Neuronal stem cell (in vitro differentiated cells): Measurements from ENCODE around the gene SHROOM3.

Experiments
- DNase-seq: peaks from one replicate; pipeline ENCODE4 v3.0.0-alpha.2; 2013; ENCODE audit warnings: low spot score
- H2AFZ ChIP-seq: one replicate; pipeline ENCODE4 v1.6.1; 2013; ENCODE audit warnings: mild to moderate bottlenecking, low read length, inconsistent platforms
- H2AK5ac ChIP-seq: 2 replicates; pipeline ENCODE4 v1.6.1; 2013; ENCODE audit warnings: low read depth, mild to moderate bottlenecking, inconsistent platforms, low read length, moderate library complexity, mixed read lengths
- H2BK120ac ChIP-seq: 2 replicates; pipeline ENCODE4 v1.6.1; 2013; ENCODE audit warnings: low read depth, mild to moderate bottlenecking, inconsistent platforms, low read length, moderate library complexity, mixed read lengths
- H2BK12ac ChIP-seq: one replicate; pipeline ENCODE4 v1.6.1; 2013; ENCODE audit warnings: low read length, inconsistent platforms
- H2BK15ac ChIP-seq: 2 replicates; pipeline ENCODE4 v1.6.1; 2013; ENCODE audit warnings: mild to moderate bottlenecking, low read length, inconsistent platforms, mixed read lengths
- H2BK5ac ChIP-seq: one replicate; pipeline ENCODE4 v1.6.1; 2013; ENCODE audit warnings: inconsistent platforms, mild to moderate bottlenecking, low read length, moderate library complexity
- H3K14ac ChIP-seq: one replicate; pipeline ENCODE4 v1.6.1; 2013; ENCODE audit warnings: low read length, inconsistent platforms
- H3K18ac ChIP-seq: 2 replicates; pipeline ENCODE4 v1.6.1; 2013; ENCODE audit warnings: low read length, inconsistent platforms
- H3K23ac ChIP-seq: 2 replicates; pipeline ENCODE4 v1.6.1; 2013; ENCODE audit warnings: low read depth, mild to moderate bottlenecking, mixed read lengths, low read length, inconsistent platforms; ENCODE audit not compliant: poor library complexity
- H3K27ac ChIP-seq: replicated peaks from 3 replicates; pipeline ENCODE4 v1.5.1; 2013; ENCODE audit warnings: low read length, inconsistent platforms
- H3K27me3 ChIP-seq, 3 experiments: 2 replicates each; pipeline ENCODE4 v1.6.1; 2013; ENCODE audit warnings: low read length in 3 of 3, mild to moderate bottlenecking in 2 of 3, inconsistent platforms in 1 of 3, low read depth in 1 of 3, mixed read lengths in 1 of 3, moderate library complexity in 1 of 3; ENCODE audit not compliant: control insufficient read depth in 3 of 3, insufficient read depth in 3 of 3
- H3K36me3 ChIP-seq, 2 donors: replicated peaks in 1 of 2; 2 replicates each; pipeline ENCODE4 v1.6.1; 2013; ENCODE audit warnings: low read length in 2 of 2; ENCODE audit not compliant: control insufficient read depth in 2 of 2, insufficient read depth in 2 of 2
- H3K4ac ChIP-seq: 2 replicates; pipeline ENCODE4 v1.6.1; 2013; ENCODE audit warnings: inconsistent platforms, mild to moderate bottlenecking, low read length, moderate library complexity
- H3K4me1 ChIP-seq, 2 donors: 1 replicate in 1 of 2; 2 replicates in 1 of 2; pipeline ENCODE4 v1.6.1; 2013; ENCODE audit warnings: low read length in 2 of 2, low read depth in 1 of 2; ENCODE audit not compliant: control insufficient read depth in 2 of 2, insufficient read depth in 1 of 2
- H3K4me2 ChIP-seq: one replicate; pipeline ENCODE4 v1.6.1; 2013; ENCODE audit warnings: mild to moderate bottlenecking, low read length, inconsistent platforms; ENCODE audit not compliant: insufficient read depth, poor library complexity, severe bottlenecking
- H3K4me3 ChIP-seq, 2 donors: 2 replicates each; pipeline ENCODE4 v1.5.1; 2013; ENCODE audit warnings: low read length in 2 of 2, mild to moderate bottlenecking in 2 of 2, inconsistent platforms in 1 of 2, moderate library complexity in 1 of 2
- H3K79me1 ChIP-seq: one replicate; pipeline ENCODE4 v1.6.1; 2013; ENCODE audit warnings: low read depth, mild to moderate bottlenecking, inconsistent platforms, low read length, moderate library complexity
- H3K9ac ChIP-seq: one replicate; pipeline ENCODE4 v1.6.1; 2013; ENCODE audit warnings: mild to moderate bottlenecking, low read depth, low read length, inconsistent platforms; ENCODE audit not compliant: poor library complexity
- H3K9me3 ChIP-seq, 2 donors: replicated peaks in 1 of 2; 2 replicates each; pipeline versions ENCODE3 to v1.6.1; 2013; ENCODE audit warnings: low read length in 2 of 2, mild to moderate bottlenecking in 2 of 2, inconsistent platforms in 1 of 2, low read depth in 1 of 2, mixed read lengths in 1 of 2, moderate library complexity in 1 of 2; ENCODE audit not compliant: control insufficient read depth in 2 of 2, insufficient read depth in 1 of 2
- H4K8ac ChIP-seq: one replicate; pipeline ENCODE4 v1.6.1; 2013; ENCODE audit warnings: low read depth, mild to moderate bottlenecking, inconsistent platforms, low read length, moderate library complexity
- H4K91ac ChIP-seq: one replicate; pipeline ENCODE4 v1.6.1; 2013; ENCODE audit warnings: low read length, low read depth, mild to moderate bottlenecking, inconsistent platforms; ENCODE audit not compliant: poor library complexity
- WGBS, 2 donors: extraction: QIAGEN DNeasy Blood & Tissue Kit; methylation state at CpG; one replicate each; pipeline ENCODE4 v1.1.7; 2013; ENCODE audit warnings: missing lambda C conversion rate in 2 of 2, mixed read lengths in 1 of 2; ENCODE audit not compliant: insufficient read length in 2 of 2, insufficient replicate concordance in 1 of 2; ENCODE audit errors: extremely low coverage in 2 of 2; 5-methylcytosine and 5-hydroxymethylcytosine counted together

The SHROOM3 gene

DNA sequence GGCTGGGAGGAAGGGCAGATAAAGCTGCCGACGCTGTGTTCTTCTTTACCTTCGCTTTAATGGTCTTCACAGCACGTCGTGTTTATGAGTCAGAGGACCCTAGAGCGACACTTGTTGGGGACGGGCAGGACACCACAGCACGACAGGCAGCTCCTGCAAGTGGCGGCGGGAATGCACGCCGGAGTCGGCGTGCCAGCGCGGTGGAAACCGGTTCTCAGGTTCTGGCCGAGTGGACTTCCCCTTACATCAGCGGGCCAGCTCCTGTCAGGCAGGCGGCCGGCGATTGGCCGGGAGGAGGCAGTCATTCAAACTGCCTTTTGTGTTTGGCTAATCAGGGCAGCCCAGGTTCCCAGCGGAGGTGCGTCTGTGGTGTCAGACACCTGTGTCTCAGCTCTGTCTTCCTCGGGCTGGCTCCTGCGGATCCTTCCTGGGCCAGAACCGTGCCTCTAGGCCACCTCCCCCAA is 150.9 kb downstream of the SHROOM3 start:
- Histone ChIP-seq H3K9me3 (no peaks in the 10 kb centered on the region), H2AK5ac (no peak overlapping the region), H4K91ac (no peak overlapping the region), H3K23ac (no peak overlapping the region), H3K4ac (no peak overlapping the region), H3K27ac (peak overlapping the region; percentile 23), H3K4me1 (peaks cover 23 to 47% of the 10 kb centered on the region in 2 donors), H2BK5ac (no peak overlapping the region), H3K18ac (peak overlapping the region; percentile 45), H3K4me2 (peak overlapping the region; percentile 54), H3K79me1 (no peaks in the 10 kb centered on the region), H2BK15ac (no peak overlapping the region), H4K8ac (no peak overlapping the region), H2BK12ac (no peak overlapping the region), H2BK120ac (no peak overlapping the region), H2AFZ (peak overlapping the region; percentile 30), H3K9ac (no peak overlapping the region), H3K14ac (no peak overlapping the region), H3K36me3 (peaks cover 5 to 24% of the 10 kb centered on the region in 2 donors), H3K4me3 (peak overlapping the region; percentile 17 to 32), H3K27me3 (no peaks in the 10 kb centered on the region)
- no CpG with 5 or more reads among the region's 28 CpGs for WGBS, 2 donors
- peak; percentile 52 for DNase-seq

DNA sequence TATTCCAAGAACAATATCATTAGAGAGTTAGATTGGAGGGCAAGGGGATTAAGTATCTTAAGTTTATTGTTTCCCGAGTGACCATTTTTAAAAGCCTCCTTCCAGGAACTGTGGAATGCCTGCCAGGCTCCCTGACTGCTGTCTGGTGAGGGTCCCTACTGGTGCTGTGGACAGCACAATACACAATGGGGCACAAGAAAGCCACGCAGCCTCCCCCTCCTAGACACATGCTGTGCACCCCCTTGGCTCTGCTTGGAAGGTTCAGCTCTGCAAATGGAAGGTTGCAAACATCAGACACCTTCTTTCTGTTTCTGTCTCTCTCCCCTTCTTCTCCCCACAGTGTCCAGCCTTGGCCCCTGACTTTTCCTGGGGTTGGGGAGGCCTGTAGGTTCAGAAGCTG is 153.2 kb downstream of the SHROOM3 start:
- H3K14ac ChIP-seq: no peak overlapping the region
- H3K27me3 ChIP-seq: no peaks in the 10 kb centered on the region
- H3K9me3 ChIP-seq: no peaks in the 10 kb centered on the region
- H2BK12ac ChIP-seq: peak overlapping the region; percentile 64
- WGBS, 2 donors: no CpG with 5 or more reads among the region's 2 CpGs
- H2AK5ac ChIP-seq: peak overlapping the region; percentile 51
- no peak overlapping the region for H4K91ac ChIP-seq
- H3K4me1 ChIP-seq: peaks cover 25 to 54% of the 10 kb centered on the region in 2 donors
- no peak overlapping the region for H3K4ac ChIP-seq
- H3K36me3 ChIP-seq: peaks cover under 1 to 15% of the 10 kb centered on the region in 2 donors
- H2BK15ac ChIP-seq: no peak overlapping the region
- no peak overlapping the region for H2BK120ac ChIP-seq
- no peak overlapping the region for H2BK5ac ChIP-seq
- DNase-seq: peak; percentile 50
- no peak overlapping the region for H3K4me3 ChIP-seq
- H3K9ac ChIP-seq: no peak overlapping the region
- H3K4me2 ChIP-seq: no peak overlapping the region
- no peak overlapping the region for H3K23ac ChIP-seq
- H4K8ac ChIP-seq: no peak overlapping the region
- peak overlapping the region; percentile 78 for H3K18ac ChIP-seq
- H2AFZ ChIP-seq: no peak overlapping the region
- H3K79me1 ChIP-seq: peaks cover 2% of the 10 kb centered on the region
- peak overlapping the region; percentile 71 for H3K27ac ChIP-seq

DNA sequence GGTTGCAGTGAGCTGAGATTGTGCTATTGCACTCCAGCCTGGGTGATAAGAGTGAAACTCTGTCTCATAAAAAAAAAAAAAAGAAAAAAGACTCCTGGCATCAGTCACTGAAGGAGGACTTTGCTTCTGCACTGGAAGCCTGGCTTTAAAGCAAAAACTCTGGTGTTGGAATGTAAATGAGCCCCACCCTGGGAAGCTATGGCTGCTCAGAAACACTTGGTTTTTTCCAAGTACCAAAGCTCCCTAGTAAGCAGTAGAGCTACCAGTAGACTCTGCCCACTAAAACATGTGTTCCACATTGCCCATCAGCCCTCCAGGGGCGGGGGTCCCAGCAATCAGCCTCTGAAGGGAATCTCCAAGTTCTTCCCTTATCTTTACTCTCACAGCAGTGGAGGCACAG is 154.4 kb downstream of the SHROOM3 start:
- H3K4me1 ChIP-seq: peaks cover 23 to 52% of the 10 kb centered on the region in 2 donors

DNA sequence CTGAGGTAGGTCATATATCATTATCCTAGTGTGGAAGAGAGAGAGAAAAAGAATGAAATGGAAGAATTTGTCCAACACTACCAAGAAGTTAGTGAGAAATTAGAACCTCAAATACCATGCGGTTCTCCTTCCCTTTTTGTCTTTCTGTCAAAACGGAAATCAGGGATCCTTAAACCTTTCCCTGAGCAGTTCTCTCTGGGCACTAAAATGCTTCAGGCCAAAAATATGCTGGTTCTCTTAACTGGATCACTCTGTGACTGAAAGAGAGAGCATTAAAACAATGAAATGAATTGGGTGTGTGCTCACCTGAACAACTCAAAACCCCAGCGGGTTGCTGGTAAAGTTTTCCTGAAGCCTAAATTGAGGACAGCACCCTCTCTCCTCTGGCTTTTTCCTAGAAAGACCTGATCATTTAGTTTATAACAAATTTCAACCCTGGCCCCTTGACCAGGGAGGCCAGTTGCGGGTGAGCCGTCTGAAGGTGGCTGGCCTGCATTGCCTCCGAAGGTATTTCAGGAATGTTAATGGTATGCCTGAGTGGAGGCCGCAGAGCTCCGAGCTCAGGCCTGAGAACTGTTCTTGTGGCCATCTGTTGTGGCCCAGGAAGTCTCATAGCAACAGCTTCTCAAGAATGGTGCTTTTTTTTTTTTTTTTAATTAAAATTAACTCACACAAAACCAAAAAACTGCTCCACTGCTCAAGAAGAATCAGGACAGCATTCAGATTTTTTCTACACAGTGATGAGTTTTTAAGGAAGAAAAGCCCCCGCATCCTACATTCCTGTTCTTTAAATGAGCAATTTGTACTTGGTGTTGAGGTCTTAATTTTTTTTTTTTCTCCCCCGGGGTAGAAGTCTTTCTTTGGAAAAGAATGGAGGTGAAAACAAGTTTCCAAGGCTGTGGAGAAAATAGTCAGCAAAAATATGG is 155.1 kb downstream of the SHROOM3 start:
- H3K9ac ChIP-seq: no peak overlapping the region
- no peak overlapping the region for H3K18ac ChIP-seq
- H3K14ac ChIP-seq: no peak overlapping the region
- no peak overlapping the region for H2BK5ac ChIP-seq
- peaks cover 21 to 45% of the 10 kb centered on the region in 2 donors for H3K4me1 ChIP-seq
- no peak overlapping the region for H2BK12ac ChIP-seq
- peaks cover 3 to 24% of the 10 kb centered on the region in 2 donors for H3K36me3 ChIP-seq
- H3K79me1 ChIP-seq: peaks cover 4% of the 10 kb centered on the region
- no peak overlapping the region for H3K4ac ChIP-seq
- WGBS, 2 donors: no CpG with 5 or more reads among the region's 10 CpGs
- no peak overlapping the region for H4K91ac ChIP-seq
- H3K9me3 ChIP-seq: no peaks in the 10 kb centered on the region
- H2BK15ac ChIP-seq: no peak overlapping the region
- H2BK120ac ChIP-seq: no peak overlapping the region
- H3K27me3 ChIP-seq: no peaks in the 10 kb centered on the region
- no peak overlapping the region for H4K8ac ChIP-seq
- peak; percentile 87 for DNase-seq
- H3K4me2 ChIP-seq: peak overlapping the region; percentile 54
- H3K4me3 ChIP-seq: no peak overlapping the region
- H2AK5ac ChIP-seq: no peak overlapping the region
- peak overlapping the region; percentile 87 for H3K27ac ChIP-seq
- H2AFZ ChIP-seq: peak overlapping the region; percentile 3
- no peak overlapping the region for H3K23ac ChIP-seq

More for the DNA sequence above, 154.4 kb downstream of the SHROOM3 start:
- no peak for DNase-seq
- H4K8ac ChIP-seq: no peak overlapping the region
- H3K36me3 ChIP-seq: peaks cover 3 to 17% of the 10 kb centered on the region in 2 donors
- no peak overlapping the region for H2BK12ac ChIP-seq
- H3K27ac ChIP-seq: peak overlapping the region; percentile 87
- WGBS, 2 donors: no CpG with 5 or more reads among the region's 1 CpG
- no peak overlapping the region for H2AK5ac ChIP-seq
- no peak overlapping the region for H3K4me3 ChIP-seq
- H2BK5ac ChIP-seq: no peak overlapping the region
- no peak overlapping the region for H2BK120ac ChIP-seq
- no peak overlapping the region for H3K23ac ChIP-seq
- H4K91ac ChIP-seq: no peak overlapping the region
- no peak overlapping the region for H2BK15ac ChIP-seq
- no peak overlapping the region for H3K18ac ChIP-seq
- no peak overlapping the region for H3K14ac ChIP-seq
- H3K9me3 ChIP-seq: no peaks in the 10 kb centered on the region
- H2AFZ ChIP-seq: no peak overlapping the region
- no peak overlapping the region for H3K9ac ChIP-seq
- no peak overlapping the region for H3K4me2 ChIP-seq
- no peak overlapping the region for H3K4ac ChIP-seq
- H3K79me1 ChIP-seq: peaks cover 4% of the 10 kb centered on the region
- H3K27me3 ChIP-seq: no peaks in the 10 kb centered on the region
